DND-41 (cell line): Measurements from ENCODE around the gene CLCC1.

Experiments
- CTCF ChIP-seq: IDR thresholded peaks from 2 replicates; pipeline ENCODE4 v1.5.1; 2012; ENCODE audit warnings: borderline replicate concordance, low read length, moderate library complexity, mild to moderate bottlenecking; ENCODE audit not compliant: poor library complexity, severe bottlenecking; ENCODE audit errors: extremely low read depth
- EZH2 ChIP-seq: IDR thresholded peaks from 3 replicates; pipeline ENCODE4 v1.6.1; 2012; ENCODE audit warnings: borderline replicate concordance, low read depth, mild to moderate bottlenecking, moderate library complexity, low read length, inconsistent platforms; ENCODE audit not compliant: severe bottlenecking

GRCh38 chr1:108955111-108955510, 8.2 kb downstream of the CLCC1 start:
- no peak for TF ChIP-seq CTCF
- TF ChIP-seq EZH2, result no peak
